CD4-positive, alpha-beta T cell treated with Interleukin-4 for 1 hour (primary cell): ENCODE data around the gene SLC22A31.
A peak's percentile ranks its signal among the peaks of the same experiment; 100 is the strongest.

ENCODE experiments used
- DNase-seq, 2 donors: peaks; one replicate each; pipeline ENCODE4 v3.0.0-alpha.2; 2020 to 2022

SLC22A31 gene

DNA sequence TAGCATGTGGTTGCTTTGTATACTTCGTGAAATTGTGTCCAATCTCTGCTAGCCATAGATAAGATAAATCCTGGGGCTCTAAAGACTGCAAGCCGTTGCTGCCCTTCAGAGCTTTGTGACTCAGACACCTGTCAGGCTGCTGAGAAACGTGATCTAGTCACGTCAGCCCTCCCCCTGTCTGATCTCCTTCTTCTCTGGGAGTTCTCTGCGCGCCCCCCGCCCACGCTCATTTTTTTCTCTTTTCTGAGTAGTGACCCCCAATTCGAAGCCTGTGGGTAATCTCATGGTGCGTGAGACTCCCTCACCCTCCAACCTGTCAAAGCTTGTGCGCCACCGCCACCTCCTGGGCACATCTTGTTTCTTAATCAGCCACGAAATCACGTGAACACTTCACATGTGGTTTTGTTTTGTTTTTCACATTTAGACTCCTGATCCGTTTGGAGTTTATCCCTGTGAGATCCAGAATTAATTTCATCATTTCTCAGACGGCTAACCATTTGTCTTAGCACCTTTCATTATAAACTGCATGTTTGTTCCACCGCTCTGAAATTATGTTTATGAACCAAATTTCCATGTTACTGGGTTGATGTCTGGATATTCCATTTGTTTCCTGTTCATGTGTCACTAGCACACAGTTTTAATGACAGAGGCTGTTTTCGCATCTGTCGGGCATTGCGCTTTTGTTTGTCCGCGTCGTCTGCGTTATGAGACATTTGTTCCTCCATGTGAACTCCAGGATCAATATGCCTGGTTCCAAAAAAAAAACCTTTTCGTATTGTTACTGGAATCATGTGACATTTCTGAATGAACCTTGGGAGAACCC lies 16.2 kb upstream of the SLC22A31 start:
- peak; percentile 83 to 85 for DNase-seq

DNA sequence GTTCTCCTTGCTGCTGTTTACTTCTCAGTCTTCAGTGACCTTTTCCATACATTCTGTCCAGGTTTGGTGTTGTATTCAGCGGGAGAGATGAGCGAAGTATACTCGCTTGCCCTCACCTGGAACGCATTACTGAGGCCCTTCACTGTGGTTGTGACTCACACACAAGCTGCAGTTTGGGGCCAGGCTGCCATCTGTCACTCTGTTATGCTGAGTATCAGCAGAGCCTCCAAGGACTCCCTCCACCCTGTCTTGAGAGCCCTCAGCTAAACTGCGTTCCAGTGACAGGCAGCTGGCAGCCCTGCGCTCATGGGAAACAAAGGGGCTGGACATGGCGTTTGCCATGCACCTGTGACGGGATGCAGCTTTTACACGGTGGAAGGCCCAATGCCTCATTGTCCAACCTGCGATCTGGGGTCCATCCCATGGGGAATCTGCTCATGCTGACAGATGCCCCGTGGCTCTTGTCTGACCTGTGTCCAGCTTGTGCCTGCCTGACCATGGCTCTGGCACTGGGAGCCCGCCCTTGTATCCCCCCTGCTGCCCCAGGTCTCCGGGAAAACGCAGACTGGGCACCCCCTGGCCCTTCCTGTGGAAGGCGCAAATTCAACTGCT lies 10.7 kb upstream of the SLC22A31 start:
- DNase-seq = no peak

GRCh38 chr16:89210165-89210903 lies 10.0 kb upstream of the SLC22A31 start:
- no peak for DNase-seq

GRCh38 chr16:89209522-89210044 lies 9.2 kb upstream of the SLC22A31 start:
- no peak for DNase-seq

DNA sequence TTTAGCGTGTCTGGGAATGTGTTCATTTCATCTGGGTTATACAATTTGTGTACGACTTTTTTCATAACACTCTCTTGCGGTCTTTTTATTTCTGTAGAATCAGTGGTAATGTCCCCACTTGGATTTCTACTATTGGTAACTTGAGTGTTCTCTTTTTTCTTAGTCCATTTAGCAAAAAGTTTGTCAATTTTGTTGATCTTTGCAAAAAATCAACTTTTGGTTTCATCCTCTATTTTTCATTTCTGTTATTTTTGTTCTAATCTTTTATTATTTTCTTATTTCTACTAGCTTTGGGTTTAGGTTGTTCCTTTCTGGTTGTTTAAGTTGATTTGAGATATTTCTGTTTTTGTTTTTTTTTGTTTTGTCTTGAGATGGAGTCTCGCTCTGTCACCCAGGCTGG lies 7.7 kb upstream of the SLC22A31 start:
- no peak for DNase-seq

GRCh38 chr16:89202422-89203215 lies 2.3 kb upstream of the SLC22A31 start:
- DNase-seq = no peak

- peak; percentile 82 to 86 for DNase-seq
These were observed 1.4 kb upstream of the SLC22A31 start for GRCh38 chr16:89201439-89202377.

DNA sequence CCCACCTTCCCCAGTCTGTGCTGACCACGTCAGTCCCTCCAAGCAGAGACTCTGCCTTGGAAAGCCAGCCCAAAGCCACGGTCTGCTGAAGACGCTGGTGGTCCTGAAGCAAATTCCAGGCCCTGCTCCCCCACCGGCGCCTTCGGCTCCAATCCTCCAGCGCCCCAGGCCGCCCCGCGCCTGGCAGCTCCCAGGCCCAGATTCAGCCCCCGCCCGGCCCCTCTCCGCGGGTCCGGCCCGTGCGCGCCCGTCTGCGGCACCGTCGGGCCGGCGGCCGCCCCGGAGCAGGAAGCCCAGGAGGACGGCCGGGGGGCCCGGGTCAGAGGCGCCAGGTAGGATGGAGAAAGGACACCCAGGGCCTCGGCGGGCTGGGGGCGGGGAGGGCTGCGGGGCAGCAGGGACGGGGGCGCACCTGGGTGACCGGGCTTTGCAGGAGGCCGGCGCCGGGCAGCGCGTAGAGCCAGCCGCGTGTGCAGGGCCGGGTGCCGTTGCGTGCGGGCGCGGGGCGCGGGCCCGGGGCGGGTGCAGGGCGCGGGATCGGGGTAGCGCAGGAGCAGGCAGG lies 594 bp upstream of the SLC22A31 start:
- DNase-seq = no peak

- DNase-seq = no peak
These were observed 855 bp downstream of the SLC22A31 start for GRCh38 chr16:89199241-89200123.

- no peak for DNase-seq
These were observed 1.7 kb downstream of the SLC22A31 start for GRCh38 chr16:89198417-89199240.

DNA sequence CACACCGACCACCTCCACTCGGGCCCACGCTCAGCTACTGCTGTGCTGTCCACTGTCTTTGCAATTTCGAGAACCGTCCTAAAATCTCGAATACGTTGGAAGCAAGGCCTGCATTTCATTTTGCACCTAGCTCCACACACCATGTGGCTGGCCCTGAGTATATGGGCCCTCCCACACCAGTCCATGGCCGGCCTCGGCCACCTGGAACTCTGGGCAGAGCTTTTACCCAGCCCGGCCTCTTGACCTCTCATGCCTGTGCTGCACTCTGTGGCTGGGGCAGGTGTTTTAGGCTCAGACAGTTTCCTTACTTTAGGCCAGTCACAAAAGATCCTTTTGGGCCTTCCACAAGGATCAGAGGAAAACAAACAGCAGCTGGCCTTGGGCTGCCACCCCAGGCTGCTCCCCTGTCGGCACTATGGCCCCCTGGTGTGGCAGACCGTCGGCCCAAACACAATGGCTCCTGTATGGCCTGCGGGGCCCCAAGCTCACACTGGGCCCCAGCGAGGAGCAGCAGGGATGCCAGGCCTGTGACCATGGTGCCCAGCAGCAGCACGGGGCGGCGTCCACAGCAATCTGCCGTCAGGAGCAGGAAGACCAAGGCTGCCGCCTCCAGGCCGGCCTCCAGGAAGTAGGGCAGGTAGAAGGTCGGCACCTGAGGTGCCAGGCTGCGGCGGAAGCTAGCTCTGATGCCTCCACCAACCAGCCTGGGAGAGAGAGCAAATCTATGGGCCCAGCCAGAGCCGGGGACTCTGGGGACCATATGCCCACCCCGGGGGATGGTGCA lies 2.5 kb downstream of the SLC22A31 start:
- DNase-seq = no peak

DNA sequence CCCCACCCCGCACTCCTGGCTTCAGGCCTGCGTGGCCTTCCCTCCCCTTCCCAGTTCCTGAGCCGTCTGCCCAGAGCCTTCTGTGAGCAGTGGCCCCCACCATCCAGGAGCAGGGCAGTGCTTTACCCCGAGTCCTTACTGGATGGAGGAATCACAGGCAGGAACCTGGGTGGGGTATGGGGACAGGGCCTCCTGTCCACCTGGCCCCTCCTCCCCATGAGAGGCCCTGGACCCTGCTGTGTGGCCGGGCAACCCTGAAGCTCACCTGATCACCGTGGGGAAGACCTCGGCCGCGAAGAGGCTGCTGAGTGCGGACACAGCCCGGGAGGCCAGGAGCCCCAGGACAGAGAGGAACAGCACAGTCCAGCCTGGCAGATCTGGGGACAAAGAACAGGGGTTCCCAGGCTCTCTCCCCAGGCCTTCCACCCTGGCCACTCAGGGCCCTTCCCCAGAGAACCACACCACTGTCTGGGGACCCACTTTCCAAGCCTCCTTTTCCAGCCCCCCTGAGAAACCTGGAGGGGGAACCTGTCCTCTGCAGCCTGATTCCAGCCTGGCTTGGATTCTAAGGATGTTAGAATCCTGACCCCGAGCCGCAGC lies 3.2 kb downstream of the SLC22A31 start:
- no peak for DNase-seq

GRCh38 chr16:89195521-89196171 lies 4.7 kb downstream of the SLC22A31 start:
- no peak for DNase-seq

- DNase-seq = no peak
These were observed 5.7 kb downstream of the SLC22A31 start for GRCh38 chr16:89194340-89195311.

DNA sequence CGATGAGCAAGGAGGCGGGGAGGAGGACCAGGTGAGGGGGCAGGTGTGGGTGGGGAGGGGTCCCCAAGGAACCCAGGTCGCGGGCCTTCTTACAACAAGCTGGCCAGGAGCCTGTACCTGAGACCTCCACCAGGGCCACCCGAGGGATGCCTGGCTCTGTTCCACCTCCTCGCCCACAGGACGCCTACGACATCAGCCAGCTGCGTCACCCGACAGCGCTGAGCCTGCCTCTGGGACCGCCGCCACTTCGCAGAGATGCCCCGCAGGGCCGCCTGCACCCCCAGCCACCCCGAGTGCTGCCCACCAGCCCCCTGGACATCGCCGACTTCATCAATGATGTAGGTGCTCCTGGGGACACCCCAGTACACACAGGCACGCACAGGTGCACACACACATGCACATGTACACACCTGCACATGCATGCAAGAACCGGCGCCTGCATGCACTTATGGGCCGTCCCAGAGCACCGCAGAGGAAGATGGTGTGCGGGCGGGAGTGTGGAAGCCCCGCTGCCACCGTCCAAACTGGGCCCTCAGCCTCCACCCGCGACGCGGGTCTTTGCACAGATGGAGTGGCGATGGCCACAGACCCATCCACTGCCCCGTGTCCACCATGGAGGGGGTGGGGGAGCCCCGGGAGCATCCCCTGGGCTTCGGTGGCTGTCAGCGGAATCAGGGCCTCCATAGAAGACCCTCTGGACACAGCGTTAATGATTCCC lies 6.6 kb downstream of the SLC22A31 start:
- no peak for DNase-seq
